Stimulated activated CD8-positive, alpha-beta memory T cell treated with anti-CD3 and anti-CD28 coated beads, Interleukin-7, amount 100 ng/mL, for 1 hour (primary cell): ENCODE results near the gene INPPL1.

Source experiments
- DNase-seq, 2 donors: peaks; one replicate each; pipeline ENCODE4 v3.0.0-alpha.2; 2020; ENCODE audit warnings: low read depth in 2 of 2

The INPPL1 gene

GRCh38 chr11:72218251-72218745, 6.3 kb upstream of the INPPL1 start:
- no peak for DNase-seq

GRCh38 chr11:72220696-72221363, 3.7 kb upstream of the INPPL1 start:
- DNase-seq: no peak

GRCh38 chr11:72221386-72222075, 3.0 kb upstream of the INPPL1 start:
- no peak for DNase-seq

- DNase-seq: no peak
Observed at GRCh38 chr11:72222106-72222891, 2.3 kb upstream of the INPPL1 start.

- DNase-seq: peak; percentile 84 to 86
Observed at GRCh38 chr11:72222907-72223614, 1.5 kb upstream of the INPPL1 start.

- peak in 1 of 2 donors; percentile 30 for DNase-seq
Observed at GRCh38 chr11:72223615-72224563, 678 bp upstream of the INPPL1 start.

GRCh38 chr11:72225411-72225951, 914 bp downstream of the INPPL1 start:
- no peak for DNase-seq

GRCh38 chr11:72226701-72227100, 2.1 kb downstream of the INPPL1 start:
- DNase-seq: no peak

- DNase-seq: no peak
Observed at GRCh38 chr11:72227316-72228228, 3.0 kb downstream of the INPPL1 start.

GRCh38 chr11:72228229-72228843, 3.8 kb downstream of the INPPL1 start:
- DNase-seq: no peak

GRCh38 chr11:72228844-72229231, 4.3 kb downstream of the INPPL1 start:
- no peak for DNase-seq

- DNase-seq: no peak
Observed at GRCh38 chr11:72229336-72229924, 4.9 kb downstream of the INPPL1 start.

GRCh38 chr11:72229925-72230763, 5.6 kb downstream of the INPPL1 start:
- no peak for DNase-seq

- DNase-seq: no peak
Observed at GRCh38 chr11:72230764-72231365, 6.3 kb downstream of the INPPL1 start.

- no peak for DNase-seq
Observed at GRCh38 chr11:72231396-72232259, 7.1 kb downstream of the INPPL1 start.
